NB4 (cell line): ENCODE results near the gene MRPL16.

Source experiments
- DNase-seq: peaks from one replicate; pipeline ENCODE4 v3.0.0; 2010; ENCODE audit warnings: low read depth
- H3K4me3 ChIP-seq: one replicate; pipeline ENCODE4 v1.5.1; 2011; ENCODE audit warnings: mild to moderate bottlenecking, low read depth, low read length, moderate library complexity
- CTCF ChIP-seq: IDR thresholded peaks from one replicate; pipeline ENCODE4 v1.5.1; 2012; ENCODE audit warnings: low read depth, low read length
- MAX ChIP-seq: IDR thresholded peaks from 2 replicates; pipeline ENCODE4 v1.6.1; 2011; ENCODE audit warnings: low read depth, low read length
- MYC ChIP-seq: IDR thresholded peaks from 2 replicates; pipeline ENCODE4 v1.6.1; 2011; ENCODE audit warnings: low read depth, low read length
- POLR2A ChIP-seq: IDR thresholded peaks from 2 replicates; pipeline ENCODE4 v1.6.1; 2011; ENCODE audit warnings: mild to moderate bottlenecking; ENCODE audit not compliant: insufficient read length; ENCODE audit errors: extremely low read depth

MRPL16 gene

GRCh38 chr11:59814021-59814420, 3.4 kb upstream of the MRPL16 start:
- no peak for DNase-seq
- TF ChIP-seq CTCF: no peak
- TF ChIP-seq POLR2A: no peak
- no peak for TF ChIP-seq MYC
- TF ChIP-seq MAX: no peak

GRCh38 chr11:59813364-59813763, 2.8 kb upstream of the MRPL16 start:
- TF ChIP-seq POLR2A (no peak), MAX (no peak), MYC (no peak), CTCF (no peak)
- no peak for DNase-seq
- no peak overlapping the region for H3K4me3 ChIP-seq

More at GRCh38 chr11:59814021-59814420, 3.4 kb upstream of the MRPL16 start:
- H3K4me3 ChIP-seq: no peak overlapping the region

- DNase-seq: no peak
- TF ChIP-seq CTCF: no peak
- no peak for TF ChIP-seq MYC
- TF ChIP-seq MAX: no peak
- no peak for TF ChIP-seq POLR2A
- no peak overlapping the region for H3K4me3 ChIP-seq
These were observed 1.6 kb upstream of the MRPL16 start for GRCh38 chr11:59812220-59812619.

GRCh38 chr11:59810911-59811259, 307 bp upstream of the MRPL16 start:
- peak overlapping the region; percentile 52 for H3K4me3 ChIP-seq
- DNase-seq: no peak
- TF ChIP-seq CTCF: no peak
- TF ChIP-seq MAX: no peak
- TF ChIP-seq MYC: no peak
- TF ChIP-seq POLR2A: no peak

- H3K4me3 ChIP-seq: no peak overlapping the region
- no peak for TF ChIP-seq MAX
- no peak for TF ChIP-seq CTCF
- no peak for TF ChIP-seq MYC
- no peak for TF ChIP-seq POLR2A
These were observed 3.4 kb downstream of the MRPL16 start for GRCh38 chr11:59807047-59807610.

GRCh38 chr11:59804061-59804460, 6.5 kb downstream of the MRPL16 start:
- no peak overlapping the region for H3K4me3 ChIP-seq
- TF ChIP-seq MYC: no peak
- TF ChIP-seq MAX: no peak
- no peak for TF ChIP-seq POLR2A
- no peak for TF ChIP-seq CTCF
- DNase-seq: no peak

More at GRCh38 chr11:59807047-59807610, 3.4 kb downstream of the MRPL16 start:
- no peak for DNase-seq
